Renal pelvis (tissue), 4 donors: ENCODE data around the gene GPR146. TPM values are rescaled to one million over a fixed set of nuclear protein-coding genes. Genes with fewer than 3 reads are reported as not detected.

Experiments used
- DNase-seq: peaks from one replicate; pipeline ENCODE4 v3.0.0-alpha.2; 2013
- polyA plus RNA-seq, 3 donors: library from polyadenylated mRNA; unstranded; fragments of 120-200 nt; gene quantifications; one replicate each; pipeline ENCODE4 v1.2.1, GENCODE V29; 2013; ENCODE audit not compliant: insufficient read length in 3 of 3

GPR146 gene
- polyA plus RNA-seq, 3 donors: 3.7 to 4.8 (median 4.7) TPM

DNA sequence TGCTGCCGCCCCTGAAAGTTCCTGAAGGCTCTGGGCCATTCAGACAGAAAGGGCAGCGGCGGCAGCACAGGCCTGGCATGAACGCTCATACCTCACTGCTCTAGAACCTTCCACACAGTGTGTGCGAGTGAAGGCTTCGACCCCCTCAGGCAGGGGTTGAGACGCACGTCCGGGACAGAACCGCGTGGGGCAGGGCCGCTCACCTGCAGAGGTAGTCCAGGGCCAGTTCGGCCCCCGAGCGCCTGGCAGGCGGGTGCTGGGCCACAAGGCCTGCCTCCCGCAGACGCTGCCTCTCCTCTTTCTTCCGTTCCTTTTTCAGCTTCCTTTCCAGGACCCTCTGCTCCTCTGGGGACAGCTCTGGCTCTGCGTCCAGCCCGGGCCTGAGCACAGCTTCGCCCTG lies 34.6 kb upstream of the GPR146 start:
- DNase-seq: no peak

DNA sequence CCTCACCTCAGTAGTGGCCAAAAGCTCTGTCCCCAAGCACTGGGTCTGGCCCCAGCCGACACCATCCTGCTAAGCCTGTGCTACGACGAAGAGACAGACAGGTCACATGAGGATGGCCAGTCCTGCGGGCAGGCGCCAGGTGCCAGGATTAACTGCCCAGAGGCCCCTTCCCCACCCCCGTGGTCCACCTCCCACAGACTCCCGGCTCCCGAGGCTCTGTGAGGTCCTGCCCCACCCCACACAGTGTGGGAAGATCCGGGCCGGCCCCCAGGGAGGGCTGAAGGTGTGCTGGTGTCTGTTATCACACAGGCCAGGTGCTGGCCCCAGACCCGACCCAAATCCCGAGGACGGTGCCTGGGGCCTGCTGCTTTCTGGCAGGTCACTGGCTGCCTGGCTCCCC lies 34.1 kb upstream of the GPR146 start:
- DNase-seq: no peak

DNA sequence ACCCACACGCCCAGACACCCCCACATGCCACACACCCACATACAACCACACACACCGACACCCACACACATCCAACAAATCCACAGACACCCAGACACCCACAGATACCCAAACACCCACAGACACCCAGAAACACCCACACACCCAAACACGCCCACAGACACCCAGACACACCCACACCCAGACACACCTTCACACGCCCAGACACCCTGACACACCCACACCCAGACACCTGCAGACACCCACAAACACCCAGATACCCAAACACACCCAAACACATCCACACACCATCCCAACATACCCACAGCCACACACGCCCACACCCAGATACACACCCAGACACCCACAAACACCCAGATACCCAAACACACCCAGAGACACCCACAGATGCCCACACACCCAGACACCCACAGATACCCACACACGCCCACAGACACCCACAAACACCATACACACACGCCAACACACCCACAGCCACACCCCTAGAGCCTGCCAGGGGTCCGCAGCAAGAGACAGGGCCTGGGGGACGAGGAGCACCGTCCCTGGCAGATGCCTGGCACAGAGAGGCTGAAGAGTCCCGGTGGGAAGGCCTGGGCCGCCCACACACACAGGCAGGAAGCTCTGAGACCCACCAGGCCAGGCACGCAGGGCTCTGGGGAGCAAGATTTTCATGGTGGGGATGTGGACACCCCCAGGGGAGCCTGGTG lies 32.9 kb upstream of the GPR146 start:
- DNase-seq: no peak

GRCh38 chr7:1012004-1012715 lies 32.2 kb upstream of the GPR146 start:
- no peak for DNase-seq

DNA sequence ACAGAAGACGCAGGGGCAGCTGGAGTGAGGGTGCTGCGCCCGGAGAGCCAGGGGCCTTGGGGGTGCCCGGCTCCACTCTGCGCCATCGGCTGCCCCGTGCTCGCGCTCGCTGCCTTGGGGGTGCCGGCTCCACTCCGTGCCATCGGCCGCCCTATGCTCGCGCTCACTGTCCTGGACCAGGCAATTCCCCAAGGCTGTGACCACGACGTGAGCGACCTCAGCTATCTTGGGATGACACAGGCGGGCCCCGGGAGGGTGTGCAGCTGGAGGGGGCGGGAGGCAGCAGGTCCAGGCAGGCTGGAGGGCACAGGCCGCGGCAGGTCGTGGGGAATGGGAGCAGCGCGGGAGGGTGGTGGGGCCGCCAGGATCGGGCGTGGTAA lies 31.6 kb upstream of the GPR146 start:
- no peak for DNase-seq

- no peak for DNase-seq
Measured at GRCh38 chr7:1013581-1013980, 30.8 kb upstream of the GPR146 start.

DNA sequence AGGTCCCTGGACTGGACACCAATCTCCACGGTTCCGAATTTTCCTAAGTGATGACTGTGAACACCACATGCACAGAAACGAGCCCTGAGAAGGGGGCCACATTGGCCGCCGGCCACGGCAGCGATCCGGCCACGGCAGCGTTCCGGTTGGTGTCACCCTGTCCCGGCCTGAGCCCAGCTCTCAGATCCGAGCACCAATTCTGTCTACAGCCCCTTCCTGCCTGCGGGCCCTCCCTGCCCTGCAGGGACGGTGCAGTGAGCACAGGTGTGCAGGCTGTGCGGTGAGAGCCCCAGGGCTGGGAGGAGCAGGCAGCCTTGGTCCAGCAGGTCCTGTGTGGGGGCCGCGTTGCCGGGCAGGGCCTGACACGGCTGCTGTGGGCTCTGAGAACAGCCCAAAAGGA lies 29.7 kb upstream of the GPR146 start:
- no peak for DNase-seq

DNA sequence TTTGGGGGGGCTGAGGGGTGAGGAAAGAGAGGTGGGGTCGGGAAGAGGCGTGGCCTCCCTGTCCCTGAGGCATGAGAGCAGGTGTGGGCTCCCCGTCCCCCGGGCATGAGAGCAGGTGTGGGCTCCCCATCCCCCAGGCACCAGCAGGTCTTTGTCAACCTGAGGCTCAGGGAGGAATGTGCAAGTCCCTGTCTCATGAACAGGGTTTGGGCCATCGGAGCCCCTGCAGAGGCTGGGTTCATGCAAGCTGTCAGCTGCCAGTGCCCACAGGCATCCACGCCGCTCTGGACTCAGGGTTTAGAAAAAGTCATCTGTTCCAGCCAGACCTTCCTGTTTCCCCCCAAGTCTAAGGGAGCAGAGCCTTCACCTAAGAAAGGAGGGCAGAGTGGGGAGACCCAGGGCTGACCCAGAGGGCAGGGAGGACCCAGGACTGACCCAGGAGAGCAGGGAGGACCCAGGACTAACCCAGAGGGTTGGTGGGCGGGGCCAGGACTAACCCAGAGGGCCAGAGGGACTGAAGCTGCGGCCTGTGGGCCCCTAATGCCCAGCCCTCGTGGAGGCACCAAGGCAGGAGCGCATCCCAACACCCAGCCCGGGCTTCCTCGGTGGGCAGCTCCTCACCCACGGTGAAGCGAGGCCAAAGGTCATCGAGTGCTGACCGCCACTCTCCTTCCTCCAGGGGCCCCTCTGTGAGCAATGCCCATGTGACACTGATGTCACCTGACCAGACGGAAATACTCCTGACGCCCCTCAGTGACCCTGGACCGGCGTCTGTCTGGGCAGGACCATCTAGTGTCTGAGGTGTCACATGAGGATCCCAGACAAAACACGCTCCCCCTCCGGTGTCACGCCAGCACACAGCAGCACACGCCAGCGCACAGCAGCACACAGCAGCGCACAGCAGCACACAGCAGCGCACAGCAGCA lies 28.9 kb upstream of the GPR146 start:
- no peak for DNase-seq

GRCh38 chr7:1016577-1017531 lies 27.5 kb upstream of the GPR146 start:
- DNase-seq: no peak

DNA sequence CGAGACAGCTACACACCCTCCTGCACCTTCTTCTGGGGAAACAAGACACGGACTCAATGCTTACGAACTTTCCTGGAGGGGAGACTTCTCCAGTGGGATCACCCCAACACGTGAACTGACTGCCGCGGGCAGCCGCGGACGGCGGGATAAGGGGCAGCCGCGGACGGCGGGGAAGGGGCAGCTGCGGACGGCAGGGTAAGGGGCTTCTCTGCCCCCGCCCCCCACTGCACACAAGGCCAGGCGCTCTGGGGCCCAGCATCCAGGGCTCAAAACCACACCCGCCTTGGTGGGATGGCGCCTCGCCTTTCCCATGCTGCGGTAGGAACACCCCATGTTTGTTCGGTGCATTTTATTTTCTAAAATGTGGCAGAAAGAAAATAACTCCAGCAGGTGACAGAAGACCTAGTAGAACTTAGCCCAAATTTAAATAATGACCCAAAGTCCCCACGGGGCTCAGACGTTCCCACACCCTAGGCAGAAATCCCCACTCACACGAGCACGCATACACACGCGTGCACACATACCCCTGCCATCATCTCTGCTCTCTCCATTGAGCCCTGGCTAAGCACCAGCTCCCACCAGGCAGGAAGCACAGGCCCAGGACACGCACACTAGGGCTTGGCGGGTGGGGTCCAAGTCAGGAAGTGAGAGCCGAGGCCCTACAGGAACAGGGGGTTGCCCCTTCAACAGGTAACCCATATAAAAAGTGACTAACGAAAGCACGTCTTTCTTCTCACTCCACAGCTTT lies 26.6 kb upstream of the GPR146 start:
- DNase-seq: no peak

- no peak for DNase-seq
Measured at GRCh38 chr7:1018334-1018695, 26.0 kb upstream of the GPR146 start.

GRCh38 chr7:1019255-1019785 lies 25.0 kb upstream of the GPR146 start:
- DNase-seq: no peak

- no peak for DNase-seq
Measured at GRCh38 chr7:1019789-1020610, 24.3 kb upstream of the GPR146 start.

GRCh38 chr7:1020849-1021251 lies 23.5 kb upstream of the GPR146 start:
- no peak for DNase-seq

DNA sequence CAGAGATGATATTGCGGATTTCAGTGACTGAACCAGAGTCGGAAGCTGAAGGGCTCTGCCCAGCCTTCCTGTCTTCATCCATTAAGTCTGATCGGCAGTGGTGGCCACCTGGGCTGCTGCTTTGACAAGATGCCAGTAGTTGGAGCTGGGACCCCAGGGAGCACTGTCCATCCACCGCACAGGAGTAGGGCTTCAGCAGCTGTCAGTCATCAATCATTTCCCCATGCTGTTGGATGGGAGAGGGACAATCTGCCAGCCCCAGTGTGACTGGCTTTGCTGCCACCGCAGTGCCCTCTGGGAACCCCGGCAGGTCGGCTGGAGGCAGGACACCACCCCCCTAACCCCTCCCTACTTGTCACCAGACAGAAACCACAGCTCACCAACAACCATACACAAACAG lies 23.0 kb upstream of the GPR146 start:
- no peak for DNase-seq

DNA sequence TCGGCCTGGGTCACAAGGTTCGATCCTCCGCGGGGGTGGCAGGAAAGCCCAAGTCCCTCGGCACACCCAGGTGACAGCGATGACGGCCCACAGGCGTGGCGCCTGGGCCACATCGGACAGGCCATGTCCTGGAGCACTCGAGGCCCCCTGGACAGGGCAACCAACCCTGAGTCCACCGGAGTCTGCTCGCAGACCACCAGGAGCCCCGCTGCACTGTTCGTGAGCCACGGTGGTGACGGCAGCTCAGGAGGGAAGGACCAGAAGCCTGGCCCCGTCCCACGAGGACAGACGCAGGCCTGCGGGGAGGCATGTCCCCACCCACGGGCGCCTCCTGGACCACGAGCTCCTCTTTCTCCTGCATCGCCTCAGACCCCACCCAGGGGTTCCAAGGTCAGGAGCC lies 22.4 kb upstream of the GPR146 start:
- DNase-seq: no peak

DNA sequence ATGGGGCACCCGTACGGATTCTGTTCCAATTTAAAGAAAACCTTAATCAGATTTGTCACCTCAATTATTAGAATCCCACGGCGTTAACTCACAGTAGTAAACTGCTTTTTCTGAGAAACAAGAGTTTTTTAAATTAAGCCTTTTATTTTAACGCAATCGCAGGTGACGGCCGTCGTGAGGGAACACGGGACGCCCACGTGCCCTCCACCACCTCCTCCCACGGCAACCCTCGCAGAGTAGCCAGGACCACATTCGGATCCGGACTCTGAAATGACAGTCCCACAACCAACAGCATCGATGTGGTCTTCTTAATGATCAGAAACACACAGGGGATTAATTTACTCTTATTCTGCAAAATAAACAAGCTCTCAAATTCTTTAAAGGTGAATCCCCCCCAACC lies 22.0 kb upstream of the GPR146 start:
- no peak for DNase-seq

DNA sequence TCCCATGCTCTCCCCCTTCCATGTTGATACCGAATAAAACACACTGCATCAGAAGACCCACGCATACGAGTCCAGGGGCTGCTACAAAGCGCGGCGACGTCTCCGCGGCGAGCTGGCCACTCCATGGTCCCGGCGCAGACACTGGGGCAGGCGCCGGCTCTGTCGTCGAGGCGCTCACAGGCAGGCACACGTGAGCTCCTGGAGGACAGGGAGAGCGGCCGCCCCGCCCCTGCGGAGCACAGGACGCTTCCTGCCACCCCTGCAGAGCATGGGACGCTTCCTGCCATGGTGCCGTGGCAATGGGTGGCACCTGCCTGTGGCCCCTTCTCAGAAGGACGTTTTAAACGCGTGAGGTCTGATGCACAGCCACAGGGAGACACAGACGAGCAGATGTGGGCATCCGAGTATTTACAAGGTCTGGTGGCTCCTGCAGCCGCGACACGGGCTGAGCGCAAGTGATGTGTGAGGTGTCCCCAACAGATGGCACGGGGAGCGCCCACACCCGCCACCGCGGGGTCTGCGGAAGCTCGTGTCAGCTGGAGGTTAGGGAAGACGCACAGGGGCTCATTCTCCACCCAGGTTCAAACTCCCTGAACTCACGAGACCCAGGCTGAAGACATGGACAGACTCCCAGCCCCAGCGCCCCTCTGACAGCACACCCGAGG lies 21.4 kb upstream of the GPR146 start:
- no peak for DNase-seq

DNA sequence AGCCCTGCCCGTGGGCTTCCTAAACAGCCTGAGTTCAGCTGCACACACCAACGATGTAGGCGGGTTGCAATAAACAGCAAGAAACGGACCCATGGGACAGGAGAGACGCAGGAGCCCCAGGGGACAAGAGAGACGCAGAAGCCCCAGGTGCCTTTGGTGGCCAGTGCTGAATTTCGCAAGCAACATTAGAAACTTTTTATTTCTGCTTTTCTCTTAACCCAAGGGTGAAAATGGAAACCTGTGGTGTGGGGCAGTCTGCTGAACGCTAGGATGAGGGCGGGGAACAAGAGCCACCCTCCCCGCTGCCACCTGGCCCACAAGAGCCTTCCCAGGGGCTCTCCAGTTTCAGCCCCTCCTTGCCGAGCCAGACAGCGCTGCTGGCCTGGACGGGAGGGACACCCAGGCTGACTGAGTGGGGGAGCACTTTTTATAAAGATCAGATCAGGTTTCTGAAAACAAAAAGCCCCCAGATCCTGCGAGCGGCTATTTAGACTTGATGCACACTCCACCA lies 20.0 kb upstream of the GPR146 start:
- peak; percentile 64 for DNase-seq
